Measurements from ENCODE around the gene ST6GALNAC2.

ST6GALNAC2 gene

DNA sequence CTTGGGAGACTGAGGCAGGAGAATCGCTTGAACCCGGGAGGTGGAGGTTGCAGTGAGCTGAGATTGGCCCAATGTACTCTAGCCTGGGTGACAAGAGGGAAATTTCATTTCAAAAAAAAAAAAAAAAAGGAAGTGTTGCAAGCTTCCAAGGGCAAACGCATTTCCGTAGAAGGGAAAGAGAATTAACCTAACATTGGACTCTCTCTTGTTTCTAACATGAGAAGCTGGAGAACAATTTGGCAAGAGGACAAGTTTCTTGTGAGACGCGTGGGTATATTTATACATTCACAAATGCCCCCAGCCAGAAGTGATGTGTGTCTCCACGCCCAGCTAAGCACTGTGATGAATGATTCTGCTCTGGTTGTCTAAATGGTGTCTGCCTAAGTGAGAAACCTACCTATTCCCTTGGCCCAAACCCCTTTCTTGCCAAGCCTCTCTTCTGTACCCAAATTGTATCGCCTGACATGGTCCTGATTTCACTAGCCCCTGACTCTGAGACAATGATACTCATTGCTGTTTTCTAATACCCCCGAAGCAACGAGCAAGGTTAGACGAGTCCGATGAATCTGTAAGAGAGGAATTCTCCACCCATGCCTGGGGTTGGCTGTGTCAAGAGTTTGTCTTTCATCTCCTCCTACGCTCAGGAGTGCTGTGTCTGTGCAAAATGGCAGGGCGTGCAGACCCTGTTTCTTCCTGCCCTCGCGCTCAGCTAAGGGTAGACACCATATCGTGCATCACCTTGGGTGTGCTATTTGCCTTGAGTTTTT is 14.2 kb upstream of the ST6GALNAC2 start:
- DNase-seq = no peak

DNA sequence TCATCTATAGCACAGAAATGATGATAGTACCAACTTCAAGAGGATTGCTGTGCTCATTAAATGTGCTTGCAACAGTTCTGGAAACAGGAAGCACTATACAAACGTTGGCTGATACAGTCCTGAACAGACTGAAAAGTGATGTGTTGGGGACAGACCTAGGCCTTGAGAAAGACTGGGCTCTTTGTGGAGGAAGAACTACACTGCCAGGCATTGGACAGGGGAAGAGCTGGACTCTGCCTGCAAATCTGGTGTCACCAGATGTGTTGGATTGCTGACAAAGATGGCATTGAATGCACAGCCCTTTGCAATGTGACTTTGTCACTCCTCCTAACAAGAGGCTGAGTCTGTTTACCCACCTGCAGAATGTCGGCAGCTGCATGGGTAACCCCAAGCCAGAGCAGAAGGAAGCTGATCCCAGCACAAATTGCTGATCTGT is 12.4 kb upstream of the ST6GALNAC2 start:
- DNase-seq = no peak

DNA sequence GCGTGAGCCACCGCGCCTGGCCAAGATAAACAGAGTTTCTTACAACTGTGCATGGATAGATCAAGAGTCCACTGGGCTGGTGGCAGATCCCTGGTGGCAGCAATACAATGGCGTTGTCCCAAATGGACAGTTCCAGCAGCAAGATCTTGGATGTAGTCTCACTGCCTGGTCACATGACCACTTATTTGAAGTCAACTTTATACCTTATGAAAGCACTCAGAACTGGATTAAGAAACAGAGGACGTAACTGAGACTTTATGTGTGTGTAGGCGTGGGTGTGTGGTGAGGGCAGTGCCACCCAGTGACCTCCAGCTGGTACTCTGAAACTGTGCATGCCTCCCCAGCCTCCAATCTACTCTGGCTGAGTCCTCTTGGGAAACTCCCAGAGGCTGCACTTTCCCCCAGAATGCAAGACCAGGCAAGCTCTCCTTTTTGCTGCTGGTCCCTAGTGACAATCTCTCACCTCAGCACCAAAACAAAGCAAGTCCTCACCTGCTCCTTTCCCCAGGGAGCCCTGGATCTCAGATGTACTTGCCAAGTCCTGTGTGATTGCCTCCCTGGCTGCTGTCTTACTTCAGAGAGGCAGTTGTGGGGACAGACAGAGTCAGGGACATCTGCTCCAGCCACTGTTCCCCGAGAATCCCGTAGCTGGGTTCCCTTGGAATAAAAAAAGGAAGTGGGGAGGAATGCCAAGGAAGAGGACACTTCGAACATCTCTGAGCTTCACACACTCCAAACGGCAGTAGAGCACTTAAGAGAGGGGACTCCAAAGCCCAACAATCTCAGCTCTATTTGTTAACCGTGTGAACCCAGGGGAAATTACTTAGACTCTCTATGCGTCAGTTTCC is 11.7 kb upstream of the ST6GALNAC2 start:
- no peak for DNase-seq

DNA sequence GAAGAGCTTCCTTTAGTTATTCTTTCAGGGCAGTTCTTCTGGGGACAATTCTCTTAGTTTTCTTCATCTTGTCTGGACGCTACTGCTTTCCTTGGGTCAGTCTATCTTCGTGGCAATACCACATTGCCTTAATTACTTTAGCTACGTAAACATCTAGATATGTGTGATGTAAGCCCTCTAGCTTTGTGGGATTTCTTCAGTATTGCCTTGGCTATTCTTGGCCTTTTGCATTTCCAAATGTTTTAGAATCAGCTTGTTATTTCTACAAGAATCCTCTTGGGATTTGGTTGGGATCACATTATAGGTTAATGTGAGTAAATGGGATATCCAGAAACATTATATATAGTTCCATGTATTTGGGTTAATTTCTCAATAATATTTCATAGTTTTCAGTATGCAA is 9.0 kb upstream of the ST6GALNAC2 start:
- no peak for DNase-seq

GRCh38 chr17:76593959-76594358 is 8.3 kb upstream of the ST6GALNAC2 start:
- no peak for DNase-seq

DNA sequence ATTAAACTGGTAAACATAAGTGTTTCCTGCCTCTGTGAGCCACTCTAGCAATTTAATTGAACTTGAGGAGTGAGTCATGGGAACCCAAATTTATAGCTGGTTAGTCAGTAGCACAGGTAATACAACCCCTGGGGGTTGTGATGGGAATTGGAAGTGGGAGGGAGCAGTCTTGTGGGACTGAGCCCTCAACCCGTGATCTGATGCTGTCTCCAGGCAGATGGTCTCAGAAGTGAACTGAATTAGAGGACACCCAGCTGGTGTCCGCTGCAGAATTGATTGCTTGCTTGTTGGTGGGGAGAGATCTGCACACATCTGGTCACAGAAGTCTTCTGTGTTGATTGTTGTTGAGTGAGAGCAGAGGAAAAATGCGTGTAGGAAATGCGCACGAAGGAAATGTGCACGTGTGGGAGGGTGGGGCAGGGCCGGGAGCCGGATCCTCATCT is 7.7 kb upstream of the ST6GALNAC2 start:
- no peak for DNase-seq

GRCh38 chr17:76588182-76588581 is 2.5 kb upstream of the ST6GALNAC2 start:
- DNase-seq = no peak

GRCh38 chr17:76586741-76587487 is 1.3 kb upstream of the ST6GALNAC2 start:
- no peak for DNase-seq

DNA sequence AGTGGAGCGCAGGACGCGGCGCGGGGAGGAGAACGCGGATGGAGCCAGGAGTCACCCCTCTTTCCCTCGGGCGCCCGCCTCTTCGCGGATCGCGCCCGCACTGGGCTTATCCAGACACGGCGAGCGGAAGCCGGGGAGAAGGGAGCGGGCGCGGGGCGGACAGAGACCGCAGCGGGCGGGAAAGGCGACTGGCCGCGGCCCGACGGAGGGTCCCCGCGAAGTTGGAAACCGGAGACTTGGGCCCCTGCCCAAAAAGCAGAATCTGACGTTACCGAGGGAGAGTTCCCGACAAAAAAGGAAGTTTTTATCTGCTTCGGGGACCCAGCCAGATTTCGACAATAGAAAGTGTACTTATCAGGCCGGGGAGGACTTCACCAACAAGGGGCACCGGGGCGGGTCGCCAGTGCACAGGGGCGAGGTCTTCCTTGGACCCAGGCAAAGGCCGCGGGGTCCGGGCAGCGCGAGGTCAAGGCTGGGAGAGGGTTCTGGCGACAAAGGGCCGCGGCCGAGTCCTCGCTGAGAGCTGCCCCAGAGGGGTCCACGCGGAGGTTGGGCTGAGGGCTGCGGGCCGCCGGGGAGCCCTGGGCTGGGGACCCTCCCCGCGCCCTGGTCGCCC is 519 bp downstream of the ST6GALNAC2 start:
- peak; percentile 29 to 48 for DNase-seq

DNA sequence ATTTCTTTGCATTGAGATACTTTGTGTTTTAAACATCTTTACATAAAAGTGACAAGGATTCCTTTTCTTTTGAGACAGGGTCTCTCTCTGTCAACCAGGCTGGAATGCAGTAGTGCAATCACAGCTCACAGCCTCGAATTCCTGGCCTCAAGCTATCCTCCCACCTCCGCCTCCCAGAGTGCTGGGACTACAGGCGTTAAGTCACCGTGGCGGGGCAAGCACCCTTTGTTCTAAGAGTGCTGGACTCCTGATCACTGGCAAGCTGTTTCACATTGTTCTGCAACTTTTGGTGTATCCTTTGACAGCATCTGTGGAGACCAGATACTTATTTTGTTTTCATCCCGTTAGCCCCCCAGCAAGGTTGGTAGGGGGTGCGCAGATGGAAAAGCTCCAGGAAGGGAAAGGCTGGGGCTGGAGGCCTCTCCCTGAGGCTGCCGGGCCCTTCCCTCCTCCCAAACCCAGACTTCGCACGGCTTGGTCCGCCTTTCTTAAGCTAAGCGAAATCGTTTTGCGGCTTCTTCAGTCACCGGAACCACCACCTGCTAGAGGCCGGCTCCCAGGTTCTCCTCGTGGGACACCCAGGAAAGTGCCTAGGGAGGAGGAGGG is 1.1 kb downstream of the ST6GALNAC2 start:
- no peak for DNase-seq

- DNase-seq = no peak
Observed at GRCh38 chr17:76582660-76583059, 3.0 kb downstream of the ST6GALNAC2 start.

GRCh38 chr17:76581515-76581914 is 4.1 kb downstream of the ST6GALNAC2 start:
- no peak for DNase-seq

DNA sequence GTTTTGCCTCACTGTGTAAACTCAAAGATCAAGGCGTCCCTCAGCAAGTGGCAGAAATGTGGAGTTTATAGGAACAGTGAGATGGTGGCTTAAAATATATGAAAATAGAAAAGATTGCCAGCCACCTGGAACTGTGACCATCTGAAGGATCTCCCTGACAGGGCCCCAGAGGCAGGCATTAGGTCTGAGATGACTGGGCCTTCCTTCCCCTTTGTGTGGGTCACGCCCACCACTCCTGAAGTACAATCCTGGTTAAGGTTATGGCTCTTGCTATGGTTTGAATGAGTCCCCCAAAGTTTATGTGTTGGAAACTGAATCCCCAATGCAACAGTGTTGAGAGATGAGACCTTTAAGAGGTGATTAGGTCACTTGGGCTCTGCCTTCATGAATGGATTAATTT is 6.4 kb downstream of the ST6GALNAC2 start:
- no peak for DNase-seq

GRCh38 chr17:76578376-76578775 is 7.3 kb downstream of the ST6GALNAC2 start:
- DNase-seq = no peak

- DNase-seq = no peak
Observed at GRCh38 chr17:76577876-76578275, 7.8 kb downstream of the ST6GALNAC2 start.

DNA sequence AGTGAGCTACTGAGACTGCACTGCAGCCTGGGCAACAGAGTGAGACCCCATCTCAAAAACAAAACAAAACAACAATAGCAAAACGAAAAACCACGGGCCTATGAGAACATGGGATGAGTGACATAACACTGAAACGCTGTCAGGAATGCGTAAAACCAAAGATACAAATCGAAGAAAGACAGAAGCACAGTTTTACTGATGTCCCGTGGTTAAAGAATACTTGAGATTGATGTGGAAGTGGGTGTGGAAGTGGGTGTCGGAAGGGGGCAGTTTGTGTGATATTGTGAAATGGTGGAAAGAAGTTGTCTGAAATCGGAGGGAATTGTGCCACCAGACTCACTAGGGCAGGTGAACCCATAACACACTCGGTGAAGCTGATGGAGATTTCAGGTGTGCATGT is 9.5 kb downstream of the ST6GALNAC2 start:
- DNase-seq = no peak

GRCh38 chr17:76575570-76575969 is 10.1 kb downstream of the ST6GALNAC2 start:
- DNase-seq = no peak

GRCh38 chr17:76574166-76574565 is 11.5 kb downstream of the ST6GALNAC2 start:
- DNase-seq = no peak

DNA sequence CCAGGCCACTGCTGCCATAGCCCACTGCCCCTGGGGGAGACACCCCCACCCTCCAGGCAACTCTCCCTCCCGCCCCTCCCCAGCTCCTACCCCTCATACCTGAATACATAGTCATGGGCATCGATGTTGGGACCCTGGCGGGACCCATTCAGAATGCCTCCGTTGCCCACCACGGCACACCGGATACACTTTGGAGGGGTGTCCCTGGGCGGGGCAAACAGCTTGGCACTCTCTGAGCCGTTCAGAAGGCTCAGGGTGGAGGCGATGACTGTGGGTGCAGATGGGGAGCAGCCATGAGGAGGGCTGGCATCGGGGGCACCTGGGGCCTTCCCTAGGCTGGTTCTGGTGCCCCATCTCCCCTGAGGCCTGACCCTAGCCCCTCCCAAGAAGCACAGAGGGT is 12.6 kb downstream of the ST6GALNAC2 start:
- no peak for DNase-seq

DNA sequence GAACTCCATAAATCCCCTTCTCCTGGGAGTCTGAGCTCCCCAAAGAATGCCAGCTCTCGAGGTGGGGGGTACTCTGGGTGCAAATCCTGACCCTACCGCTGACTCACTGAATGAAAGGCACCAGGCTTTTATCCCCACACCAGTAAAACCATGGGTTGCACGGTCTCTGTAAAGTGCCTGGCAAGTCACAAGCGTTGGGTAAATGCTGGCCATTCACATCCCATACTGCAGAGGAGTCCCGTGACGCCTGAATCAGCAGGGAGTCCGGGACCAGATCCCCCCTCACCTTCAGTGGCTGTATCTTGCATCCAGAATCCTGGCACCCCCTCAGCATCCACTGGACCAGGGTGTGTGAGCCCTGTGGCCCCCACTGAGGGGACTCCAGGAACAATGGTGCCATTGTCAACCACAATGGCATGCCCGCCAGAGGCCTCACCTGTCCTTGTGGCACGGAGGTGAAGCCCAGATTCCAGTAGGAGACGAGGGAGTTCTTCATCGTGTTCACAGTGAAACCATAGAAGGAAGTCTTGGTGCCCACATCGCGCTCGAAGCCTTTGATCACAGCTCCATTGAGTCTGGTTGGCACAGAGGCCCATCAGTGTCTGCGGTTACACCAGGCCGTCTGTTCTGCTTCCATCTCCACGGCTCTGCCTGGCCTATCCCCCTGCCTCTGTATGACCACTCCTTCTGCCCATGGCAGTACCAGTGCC is 13.3 kb downstream of the ST6GALNAC2 start:
- DNase-seq = no peak

- no peak for DNase-seq
Observed at GRCh38 chr17:76570877-76571471, 14.7 kb downstream of the ST6GALNAC2 start.
